ENCODE measurements around the gene SCGN. TPM values are rescaled to one million over a fixed set of nuclear protein-coding genes. Genes with fewer than 3 reads are reported as not detected.
A peak's percentile ranks its signal among the peaks of the same experiment; 100 is the strongest.

The SCGN gene
- total and polyA plus RNA-seq, 2 of the 13 experiments (the other 11 are each of a cell fraction or from before 2014, with no cell fraction given), result 2.9 to 29.0 TPM

DNA sequence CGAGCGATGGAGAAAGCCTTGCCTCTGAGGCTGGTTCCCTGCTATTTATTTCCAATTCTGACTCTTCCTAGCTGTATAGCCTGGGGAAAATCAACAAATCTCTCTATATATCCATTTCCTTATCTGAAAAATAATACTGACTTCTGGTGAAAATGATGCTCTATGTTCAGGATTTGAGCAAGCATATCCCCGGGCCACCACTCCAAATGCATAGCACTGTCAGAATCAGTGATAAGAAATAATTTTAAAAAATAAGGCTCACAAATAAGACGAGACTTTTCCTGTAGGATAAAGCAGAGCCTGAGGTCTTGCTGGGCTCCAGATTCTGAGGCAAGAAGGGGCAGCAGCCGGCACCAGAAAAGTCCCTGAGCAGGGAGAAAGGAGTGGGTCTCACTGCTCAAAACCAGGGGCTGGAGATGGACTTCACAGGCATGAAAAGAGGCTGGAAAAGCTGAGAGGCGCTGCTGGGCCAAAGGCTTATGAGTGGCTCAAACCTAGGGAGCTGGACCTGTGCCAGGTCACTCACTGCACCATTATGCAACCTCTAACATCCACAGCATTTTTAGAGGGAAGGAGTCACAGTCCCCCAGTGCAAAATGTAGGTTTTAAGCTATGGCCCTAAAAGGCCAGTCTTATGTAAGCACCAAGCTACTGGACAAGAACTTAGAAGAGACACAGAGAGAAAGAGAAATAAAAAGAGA, 54.4 kb downstream of the SCGN start (continued):
- no peak for TF ChIP-seq SP4 (CRISPR knock-in tag; IDR thresholded peaks at IDR 0.05)
- TF ChIP-seq, protein P1, sequence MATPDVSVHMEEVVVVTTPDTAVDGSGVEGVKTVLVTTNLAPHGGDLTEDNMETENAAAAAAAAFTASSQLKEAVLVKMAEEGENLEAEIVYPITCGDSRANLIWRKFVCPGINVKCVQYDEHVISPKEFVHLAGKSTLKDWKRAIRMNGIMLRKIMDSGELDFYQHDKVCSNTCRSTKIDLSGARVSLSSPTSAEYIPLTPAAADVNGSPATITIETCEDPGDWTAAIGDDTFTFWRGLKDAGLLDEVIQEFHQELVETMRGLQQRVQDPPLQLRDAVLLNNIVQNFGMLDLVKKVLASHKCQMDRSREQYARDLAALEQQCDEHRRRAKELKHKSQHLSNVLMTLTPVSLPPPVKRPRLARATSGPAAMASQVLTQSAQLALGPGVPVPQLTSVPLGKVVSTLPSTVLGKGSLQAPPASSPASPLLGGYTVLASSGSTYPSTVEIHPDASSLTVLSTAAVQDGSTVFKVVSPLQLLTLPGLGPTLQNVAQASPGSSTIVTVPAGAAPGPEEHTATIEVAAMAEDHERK (CRISPR knock-in tag; IDR thresholded peaks at IDR 0.05; ENCODE audit: low read depth), result no peak
- no peak for TF ChIP-seq NFE2 (CRISPR knock-in tag; IDR thresholded peaks at IDR 0.05)
- TF ChIP-seq REL (CRISPR knock-in tag; conservative IDR thresholded peaks at IDR 0.05), result no peak
- TF ChIP-seq, protein P2, sequence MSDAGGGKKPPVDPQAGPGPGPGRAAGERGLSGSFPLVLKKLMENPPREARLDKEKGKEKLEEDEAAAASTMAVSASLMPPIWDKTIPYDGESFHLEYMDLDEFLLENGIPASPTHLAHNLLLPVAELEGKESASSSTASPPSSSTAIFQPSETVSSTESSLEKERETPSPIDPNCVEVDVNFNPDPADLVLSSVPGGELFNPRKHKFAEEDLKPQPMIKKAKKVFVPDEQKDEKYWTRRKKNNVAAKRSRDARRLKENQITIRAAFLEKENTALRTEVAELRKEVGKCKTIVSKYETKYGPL (CRISPR knock-in tag; IDR thresholded peaks at IDR 0.05), result peak; percentile 85; the same call in 1 of the 2 replicates
- TF ChIP-seq CENPT (CRISPR knock-in tag; IDR thresholded peaks at IDR 0.05; ENCODE audit: low read depth), result no peak
- 0 out of 2 replicates have a peak, but pooled peaks have one; percentile 10 for TF ChIP-seq FOSL2 (CRISPR knock-in tag; IDR thresholded peaks at IDR 0.05)
- TF ChIP-seq SRSF9 (IDR thresholded peaks at IDR 0.05; ENCODE audit: borderline replicate concordance, insufficient read depth, low read depth, low read length, poor library complexity, severe bottlenecking), result no peak
- TF ChIP-seq CEBPB (IDR thresholded peaks at IDR 0.05; ENCODE audit: borderline replicate concordance, low read depth, low read length), result peak; percentile 74; the same call in 1 of the 2 replicates
- 0 out of 2 replicates have a peak, but pooled peaks have one; percentile 28 for TF ChIP-seq BCL6 (CRISPR knock-in tag; IDR thresholded peaks at IDR 0.05)
- TF ChIP-seq, protein P3, sequence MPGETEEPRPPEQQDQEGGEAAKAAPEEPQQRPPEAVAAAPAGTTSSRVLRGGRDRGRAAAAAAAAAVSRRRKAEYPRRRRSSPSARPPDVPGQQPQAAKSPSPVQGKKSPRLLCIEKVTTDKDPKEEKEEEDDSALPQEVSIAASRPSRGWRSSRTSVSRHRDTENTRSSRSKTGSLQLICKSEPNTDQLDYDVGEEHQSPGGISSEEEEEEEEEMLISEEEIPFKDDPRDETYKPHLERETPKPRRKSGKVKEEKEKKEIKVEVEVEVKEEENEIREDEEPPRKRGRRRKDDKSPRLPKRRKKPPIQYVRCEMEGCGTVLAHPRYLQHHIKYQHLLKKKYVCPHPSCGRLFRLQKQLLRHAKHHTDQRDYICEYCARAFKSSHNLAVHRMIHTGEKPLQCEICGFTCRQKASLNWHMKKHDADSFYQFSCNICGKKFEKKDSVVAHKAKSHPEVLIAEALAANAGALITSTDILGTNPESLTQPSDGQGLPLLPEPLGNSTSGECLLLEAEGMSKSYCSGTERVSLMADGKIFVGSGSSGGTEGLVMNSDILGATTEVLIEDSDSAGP (CRISPR knock-in tag; IDR thresholded peaks at IDR 0.05; ENCODE audit: borderline replicate concordance), result no peak
- TF ChIP-seq IRF2 (CRISPR knock-in tag; IDR thresholded peaks at IDR 0.05), result 0 out of 2 replicates have a peak, but pooled peaks have one; percentile 25
- TF ChIP-seq LCORL (IDR thresholded peaks at IDR 0.05), result no peak
- TF ChIP-seq LCORL (CRISPR knock-in tag; IDR thresholded peaks at IDR 0.05), result peak; percentile 52; the same call in 1 of the 2 replicates
- TF ChIP-seq, protein P4, sequence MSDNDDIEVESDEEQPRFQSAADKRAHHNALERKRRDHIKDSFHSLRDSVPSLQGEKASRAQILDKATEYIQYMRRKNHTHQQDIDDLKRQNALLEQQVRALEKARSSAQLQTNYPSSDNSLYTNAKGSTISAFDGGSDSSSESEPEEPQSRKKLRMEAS (IDR thresholded peaks at IDR 0.05), result no peak
- 0 out of 2 replicates have a peak, but pooled peaks have one; percentile 29 for TF ChIP-seq NFIC (IDR thresholded peaks at IDR 0.05; ENCODE audit: low read length)
- TF ChIP-seq, protein P5, sequence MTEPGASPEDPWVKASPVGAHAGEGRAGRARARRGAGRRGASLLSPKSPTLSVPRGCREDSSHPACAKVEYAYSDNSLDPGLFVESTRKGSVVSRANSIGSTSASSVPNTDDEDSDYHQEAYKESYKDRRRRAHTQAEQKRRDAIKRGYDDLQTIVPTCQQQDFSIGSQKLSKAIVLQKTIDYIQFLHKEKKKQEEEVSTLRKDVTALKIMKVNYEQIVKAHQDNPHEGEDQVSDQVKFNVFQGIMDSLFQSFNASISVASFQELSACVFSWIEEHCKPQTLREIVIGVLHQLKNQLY (CRISPR knock-in tag; IDR thresholded peaks at IDR 0.05), result no peak
- no peak for TF ChIP-seq SP2 (CRISPR knock-in tag; IDR thresholded peaks at IDR 0.05)
- TF ChIP-seq SOX5 (CRISPR knock-in tag; IDR thresholded peaks at IDR 0.05; ENCODE audit: borderline replicate concordance), result no peak
- TF ChIP-seq PITX1 (CRISPR knock-in tag; IDR thresholded peaks at IDR 0.05), result no peak
- TF ChIP-seq IKZF4 (CRISPR knock-in tag; IDR thresholded peaks at IDR 0.05; ENCODE audit: borderline replicate concordance, low read depth, not compliant biosample characterization), result no peak
- no peak for TF ChIP-seq SYNCRIP (IDR thresholded peaks at IDR 0.05; ENCODE audit: insufficient read depth, low read depth, low read length)
- TF ChIP-seq SALL1 (CRISPR knock-in tag; IDR thresholded peaks at IDR 0.05), result peak; percentile 58; the same call in 1 of the 2 replicates
- TF ChIP-seq RXRB (CRISPR knock-in tag; IDR thresholded peaks at IDR 0.05; ENCODE audit: borderline replicate concordance), result 0 out of 2 replicates have a peak, but pooled peaks have one; percentile 12
- no peak for TF ChIP-seq RFX3 (CRISPR knock-in tag; IDR thresholded peaks at IDR 0.05)
